ENCODE results near the gene KIF25.

KIF25 gene
- 0 to 0.16 (median 0) reads per million in 18 experiments for total RNA-seq

GRCh38 chr6:167997642-167998041 is at the start of gene KIF25:
Gene KIF25, plus strand, starts transcription at chr6:167997671. Its CDS starts 31,915 bp downstream, at chr6:168029586.
- DNase-seq, result no peak

- DNase-seq, result no peak
Measured at GRCh38 chr6:167947716-167948115, 49.8 kb upstream of the KIF25 start.

GRCh38 chr6:167948716-167949115 is 48.8 kb upstream of the KIF25 start:
- DNase-seq, result no peak

- no peak for DNase-seq
Measured at GRCh38 chr6:167949121-167949684, 48.3 kb upstream of the KIF25 start.

GRCh38 chr6:167951781-167952511 is 45.5 kb upstream of the KIF25 start:
- no peak for DNase-seq

- DNase-seq, result no peak
Measured at GRCh38 chr6:167952512-167952859, 45.0 kb upstream of the KIF25 start.

- no peak for DNase-seq
Measured at GRCh38 chr6:167953551-167953950, 43.9 kb upstream of the KIF25 start.

- DNase-seq, result no peak
Measured at GRCh38 chr6:167954151-167954550, 43.3 kb upstream of the KIF25 start.

- no peak for DNase-seq
Measured at GRCh38 chr6:167956491-167956890, 41.0 kb upstream of the KIF25 start.

GRCh38 chr6:167956983-167957492 is 40.4 kb upstream of the KIF25 start:
- DNase-seq, result no peak

- DNase-seq, result no peak
Measured at GRCh38 chr6:167957626-167958025, 39.8 kb upstream of the KIF25 start.

- DNase-seq, result no peak
Measured at GRCh38 chr6:167960579-167960978, 36.9 kb upstream of the KIF25 start.

GRCh38 chr6:167962711-167963110 is 34.8 kb upstream of the KIF25 start:
- no peak for DNase-seq

GRCh38 chr6:167963589-167964057 is 33.8 kb upstream of the KIF25 start:
- no peak for DNase-seq

GRCh38 chr6:167965592-167966539 is 31.6 kb upstream of the KIF25 start:
- no peak for DNase-seq

- DNase-seq, result no peak
Measured at GRCh38 chr6:167966540-167966905, 30.9 kb upstream of the KIF25 start.

- peak in 1 of 2 donors; percentile 1 for DNase-seq
Measured at GRCh38 chr6:167968091-167968490, 29.4 kb upstream of the KIF25 start.

- no peak for DNase-seq
Measured at GRCh38 chr6:167970230-167970629, 27.2 kb upstream of the KIF25 start.

- DNase-seq, result no peak
Measured at GRCh38 chr6:167972193-167972592, 25.3 kb upstream of the KIF25 start.

GRCh38 chr6:167973148-167973885 is 24.2 kb upstream of the KIF25 start:
- DNase-seq, result no peak

GRCh38 chr6:167974640-167975344 is 22.7 kb upstream of the KIF25 start:
- no peak for DNase-seq

GRCh38 chr6:167975458-167975857 is 22.0 kb upstream of the KIF25 start:
- no peak for DNase-seq

Data from inflammatory macrophage (primary cell).